NT2/D1 (cell line): ENCODE data around the gene NTN1.

Experiments
- SUZ12 ChIP-seq: IDR thresholded peaks from 2 replicates; pipeline ENCODE4 v1.6.1; 2011; ENCODE audit not compliant: insufficient read length, insufficient read depth; ENCODE audit errors: extremely low read depth
- YY1 ChIP-seq: IDR thresholded peaks from 2 replicates; pipeline ENCODE4 v1.6.1; 2011; ENCODE audit not compliant: insufficient read length, insufficient read depth

DNA sequence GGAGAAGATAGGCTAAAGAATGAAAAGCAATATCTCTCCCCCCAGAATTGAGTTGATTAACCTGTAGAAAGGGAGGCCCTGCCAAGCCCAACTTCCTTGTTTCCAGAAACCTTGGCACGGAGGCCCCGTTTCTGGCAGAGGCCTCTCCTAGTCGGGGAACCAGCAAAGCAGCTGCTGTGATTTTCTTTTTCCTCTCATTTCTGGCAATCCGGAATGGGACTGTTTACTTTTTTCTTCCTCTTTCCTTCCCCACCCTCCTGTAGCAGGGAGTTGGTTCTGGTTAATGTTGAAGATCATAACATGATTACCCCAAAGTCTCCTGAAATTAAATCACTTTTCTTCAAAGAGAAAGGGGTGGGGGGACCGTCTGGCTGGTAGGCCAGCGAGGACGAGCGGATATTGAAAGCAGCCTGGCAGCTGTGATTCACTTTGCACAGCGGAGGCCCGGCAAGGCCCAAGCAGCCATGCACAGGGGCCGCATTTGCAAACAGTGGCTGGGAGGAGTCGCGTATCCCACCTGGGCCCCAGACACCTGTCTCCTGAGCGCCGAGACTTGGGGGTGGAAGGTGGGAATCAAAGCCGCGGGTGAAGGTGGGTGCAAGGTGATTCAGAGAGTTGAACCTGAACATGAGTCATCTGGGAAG is 51.5 kb downstream of the NTN1 start:
- TF ChIP-seq SUZ12, result no peak
- TF ChIP-seq YY1, result no peak
